Measurements from ENCODE around the gene ARHGDIB. TPM values are rescaled to one million over a fixed set of nuclear protein-coding genes. Genes with fewer than 3 reads are reported as not detected.
A peak's percentile ranks its signal among the peaks of the same experiment; 100 is the strongest.

Gene ARHGDIB
- total and polyA plus RNA-seq, 7 donors: 23.9 to 44.0 (median 32.4) TPM

- Histone ChIP-seq H3K4me3 (no peak overlapping the region), H3K36me3 (ENCODE audit: insufficient read depth in 1 of 2, low read depth in 1 of 2) (no peaks in the 10 kb centered on the region), H3K27ac (no peak overlapping the region), H3K9me3 (no peaks in the 10 kb centered on the region), H3K27me3 (ENCODE audit: insufficient read depth in 3 of 3, low read length in 2 of 3) (no peaks in the 10 kb centered on the region), H3K4me1 (no peaks in the 10 kb centered on the region)
- WGBS, 3 donors: 83 to 90% (median 84%) methylated on average over 5 of the region's 5 CpGs
- DNase-seq (no peak), ATAC-seq (no peak)
- intact Hi-C loops (cut with DNase I): no loop called here
- TF ChIP-seq, protein P1, sequence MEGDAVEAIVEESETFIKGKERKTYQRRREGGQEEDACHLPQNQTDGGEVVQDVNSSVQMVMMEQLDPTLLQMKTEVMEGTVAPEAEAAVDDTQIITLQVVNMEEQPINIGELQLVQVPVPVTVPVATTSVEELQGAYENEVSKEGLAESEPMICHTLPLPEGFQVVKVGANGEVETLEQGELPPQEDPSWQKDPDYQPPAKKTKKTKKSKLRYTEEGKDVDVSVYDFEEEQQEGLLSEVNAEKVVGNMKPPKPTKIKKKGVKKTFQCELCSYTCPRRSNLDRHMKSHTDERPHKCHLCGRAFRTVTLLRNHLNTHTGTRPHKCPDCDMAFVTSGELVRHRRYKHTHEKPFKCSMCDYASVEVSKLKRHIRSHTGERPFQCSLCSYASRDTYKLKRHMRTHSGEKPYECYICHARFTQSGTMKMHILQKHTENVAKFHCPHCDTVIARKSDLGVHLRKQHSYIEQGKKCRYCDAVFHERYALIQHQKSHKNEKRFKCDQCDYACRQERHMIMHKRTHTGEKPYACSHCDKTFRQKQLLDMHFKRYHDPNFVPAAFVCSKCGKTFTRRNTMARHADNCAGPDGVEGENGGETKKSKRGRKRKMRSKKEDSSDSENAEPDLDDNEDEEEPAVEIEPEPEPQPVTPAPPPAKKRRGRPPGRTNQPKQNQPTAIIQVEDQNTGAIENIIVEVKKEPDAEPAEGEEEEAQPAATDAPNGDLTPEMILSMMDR (IDR thresholded peaks at IDR 0.05): no peak
Measured at GRCh38 chr12:14910090-14910915, 51.1 kb downstream of the ARHGDIB start.

DNA sequence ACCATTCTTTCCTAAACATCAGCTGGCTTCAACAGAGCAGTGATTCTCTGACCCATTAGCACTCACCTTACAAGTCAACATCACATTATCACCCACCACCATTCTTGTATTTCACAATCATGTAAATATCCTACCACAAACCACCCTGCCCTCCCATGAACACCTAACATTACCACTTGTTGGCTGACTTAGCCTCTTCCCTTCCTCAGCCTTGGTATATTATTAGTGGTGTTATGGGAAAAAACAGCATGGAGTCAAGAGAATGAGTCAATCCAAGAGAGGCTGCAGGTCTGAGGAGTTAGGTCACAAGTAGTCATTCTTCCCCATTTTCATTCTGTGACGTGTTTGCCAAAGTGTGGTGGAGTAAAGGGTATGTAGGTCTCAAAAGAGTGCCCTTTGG, 53.4 kb downstream of the ARHGDIB start:
- H3K9me3 ChIP-seq: no peaks in the 10 kb centered on the region
- H3K27ac ChIP-seq: no peak overlapping the region
- ATAC-seq (no peak), DNase-seq (no peak)
- H3K27me3 ChIP-seq (ENCODE audit: insufficient read depth in 3 of 3, low read length in 2 of 3): no peaks in the 10 kb centered on the region
- TF ChIP-seq, protein P1 (IDR thresholded peaks at IDR 0.05): no peak
- H3K4me1 ChIP-seq: no peaks in the 10 kb centered on the region
- H3K4me3 ChIP-seq: no peak overlapping the region
- WGBS, 3 donors: 77 to 94% (median 83%) methylated on average over 1 of the region's 1 CpG
- H3K36me3 ChIP-seq (ENCODE audit: insufficient read depth in 1 of 2, low read depth in 1 of 2): no peaks in the 10 kb centered on the region
- intact Hi-C loops (cut with DNase I): loop anchor here in 1 of 2 donors (5.0 kb wide), 1 partner anchor 36 kb away; no protein-coding TSS in a partner anchor

DNA sequence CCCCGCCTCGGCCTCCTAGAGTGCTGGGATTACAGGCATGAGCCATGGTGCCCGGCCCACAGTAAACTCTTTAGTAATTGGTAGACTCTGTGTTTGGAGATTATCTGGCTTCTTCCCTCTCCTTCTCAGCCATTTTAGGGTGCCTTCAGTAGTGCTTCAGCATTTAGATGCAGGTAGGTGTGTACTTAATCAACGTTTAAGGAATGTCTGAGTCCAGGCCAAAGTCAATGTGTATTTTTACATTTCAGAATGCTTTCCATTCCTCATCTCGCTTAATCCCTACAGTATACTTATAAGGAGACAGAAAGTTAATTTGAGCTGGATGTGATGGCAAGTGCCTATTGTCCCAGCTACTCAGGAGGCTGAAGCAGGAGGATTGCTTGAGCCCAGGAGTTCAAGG, 55.3 kb downstream of the ARHGDIB start:
- no peaks in the 10 kb centered on the region for H3K36me3 ChIP-seq (ENCODE audit: insufficient read depth in 1 of 2, low read depth in 1 of 2)
- DNase-seq: no peak
- H3K27me3 ChIP-seq (ENCODE audit: insufficient read depth in 3 of 3, low read length in 2 of 3): no peaks in the 10 kb centered on the region
- intact Hi-C loops (cut with DNase I): loop anchor here in 1 of 2 donors (5.0 kb wide), 1 partner anchor 34 kb away; no protein-coding TSS in a partner anchor
- WGBS, 3 donors: 88 to 89% (median 89%) methylated on average over 5 of the region's 5 CpGs
- TF ChIP-seq, protein P1 (IDR thresholded peaks at IDR 0.05): no peak
- H3K4me3 ChIP-seq: no peak overlapping the region
- no peaks in the 10 kb centered on the region for H3K4me1 ChIP-seq
- H3K27ac ChIP-seq: no peak overlapping the region
- no peaks in the 10 kb centered on the region for H3K9me3 ChIP-seq
- ATAC-seq: no peak

- Histone ChIP-seq H3K9me3 (no peaks in the 10 kb centered on the region), H3K4me1 (no peaks in the 10 kb centered on the region), H3K27me3 (ENCODE audit: insufficient read depth in 3 of 3, low read length in 2 of 3) (no peaks in the 10 kb centered on the region), H3K36me3 (ENCODE audit: insufficient read depth in 1 of 2, low read depth in 1 of 2) (no peaks in the 10 kb centered on the region), H3K4me3 (no peak overlapping the region), H3K27ac (no peak overlapping the region)
- no peak for DNase-seq
- intact Hi-C loops (cut with DNase I): loop anchor here in 1 of 2 donors (5.0 kb wide), 1 partner anchor 33 kb away; no protein-coding TSS in a partner anchor
- peak in 1 of 4 donors; percentile 30 for ATAC-seq
- 38 to 49% (median 46%) methylated on average over 5 of the region's 5 CpGs for WGBS, 3 donors
- TF ChIP-seq, protein P1 (IDR thresholded peaks at IDR 0.05): no peak
Measured at GRCh38 chr12:14905269-14906004, 56.0 kb downstream of the ARHGDIB start.
